Peyer's patch (tissue), 4 donors: ENCODE measurements around the gene NET1. TPM values are rescaled to one million over a fixed set of nuclear protein-coding genes. Genes with fewer than 3 reads are reported as not detected.

Experiments
- DNase-seq, 3 donors: peaks; one replicate each; pipeline ENCODE4 v3.0.0-alpha.2; 2017 to 2019
- H3K27ac ChIP-seq, 4 donors: fragments of 200-600 bp; sonication (generic); one replicate each; pipeline ENCODE4 v1.5.1; 2016 to 2019
- H3K27me3 ChIP-seq, 2 donors: fragments of 200-600 bp; sonication (generic); one replicate each; pipeline ENCODE4 v1.5.1; 2019
- H3K36me3 ChIP-seq, 3 donors: fragments of 200-600 bp; sonication (generic); one replicate each; pipeline ENCODE4 v1.5.1; 2016 to 2019
- H3K4me1 ChIP-seq, 4 donors: fragments of 200-600 bp; sonication (generic); one replicate each; pipeline ENCODE4 v1.5.1; 2016 to 2019
- H3K4me3 ChIP-seq, 4 donors: fragments of 200-600 bp; sonication (generic); 1 replicate in 3 of 4; 2 replicates in 1 of 4; pipeline ENCODE4 v1.5.1; 2016 to 2019; ENCODE audit warnings: mild to moderate bottlenecking in 1 of 4
- H3K9me3 ChIP-seq, 4 donors: fragments of 200-600 bp; sonication (generic); one replicate each; pipeline ENCODE4 v1.5.1; 2016 to 2019; ENCODE audit warnings: mild to moderate bottlenecking in 1 of 4
- CTCF ChIP-seq, 6 experiments: fragments of 450-650 bp in 4 of 6; fragments of 200-600 bp in 2 of 6; sonication (generic) in 1 of 6; IDR thresholded peaks; one replicate each; pipeline ENCODE4 v1.5.1; 2017 to 2019; ENCODE audit warnings: antibody characterized with exemption in 6 of 6, mild to moderate bottlenecking in 3 of 6, moderate library complexity in 1 of 6
- POLR2A ChIP-seq, 2 donors: fragments of 450-650 bp; IDR thresholded peaks; one replicate each; pipeline ENCODE4 v1.5.1; 2017; ENCODE audit warnings: antibody characterized with exemption in 2 of 2, mild to moderate bottlenecking in 2 of 2, moderate library complexity in 2 of 2
- total RNA-seq, 4 donors: library from RNA; depleted of rRNA; stranded (reverse); fragments of >200 nt; gene quantifications; one replicate each; pipeline ENCODE4 v1.1.0, GENCODE V29; 2016

The NET1 gene
- total RNA-seq, 4 donors from 2014 or later, result 85.0 to 155 (median 122) TPM

- no peak overlapping the region for H3K27ac ChIP-seq
- no peaks in the 10 kb centered on the region for H3K9me3 ChIP-seq
- H3K27me3 ChIP-seq, result no peaks in the 10 kb centered on the region
- H3K4me1 ChIP-seq, result no peaks in the 10 kb centered on the region
- H3K36me3 ChIP-seq, result no peaks in the 10 kb centered on the region
- DNase-seq, result no peak
- no peak overlapping the region for H3K4me3 ChIP-seq
- TF ChIP-seq CTCF (IDR thresholded peaks at IDR 0.05) (no peak), POLR2A (IDR thresholded peaks at IDR 0.05) (no peak)
These were observed 27.8 kb downstream of the NET1 start for GRCh38 chr10:5440206-5440605.

- Histone ChIP-seq H3K27me3 (no peaks in the 10 kb centered on the region), H3K27ac (no peak overlapping the region), H3K9me3 (no peaks in the 10 kb centered on the region), H3K36me3 (no peaks in the 10 kb centered on the region), H3K4me3 (no peak overlapping the region), H3K4me1 (no peaks in the 10 kb centered on the region)
- TF ChIP-seq POLR2A (IDR thresholded peaks at IDR 0.05) (no peak), CTCF (IDR thresholded peaks at IDR 0.05) (no peak)
- DNase-seq, result no peak
These were observed 28.7 kb downstream of the NET1 start for GRCh38 chr10:5441106-5441505.

- Histone ChIP-seq H3K27ac (peak overlapping the region in 2 of 4 donors; percentile 59 to 66), H3K4me3 (no peak overlapping the region), H3K36me3 (no peaks in the 10 kb centered on the region), H3K27me3 (no peaks in the 10 kb centered on the region), H3K4me1 (no peaks in the 10 kb centered on the region), H3K9me3 (no peaks in the 10 kb centered on the region)
- DNase-seq, result no peak
- TF ChIP-seq POLR2A (IDR thresholded peaks at IDR 0.05) (no peak), CTCF (IDR thresholded peaks at IDR 0.05) (peak; percentile 20 to 93 (median 88))
These were observed 30.0 kb downstream of the NET1 start for GRCh38 chr10:5442065-5442989.

GRCh38 chr10:5442990-5443370, 30.6 kb downstream of the NET1 start:
- DNase-seq, result no peak

GRCh38 chr10:5443429-5443828, 31.1 kb downstream of the NET1 start:
- H3K4me3 ChIP-seq, result no peak overlapping the region
- no peaks in the 10 kb centered on the region for H3K9me3 ChIP-seq
- no peak for DNase-seq
- no peaks in the 10 kb centered on the region for H3K4me1 ChIP-seq
- no peak for TF ChIP-seq POLR2A (IDR thresholded peaks at IDR 0.05)
- TF ChIP-seq CTCF (IDR thresholded peaks at IDR 0.05), result no peak
- no peaks in the 10 kb centered on the region for H3K27me3 ChIP-seq
- H3K36me3 ChIP-seq, result no peaks in the 10 kb centered on the region
- peak overlapping the region in 3 of 4 donors; percentile 2 to 59 (median 50) for H3K27ac ChIP-seq

More at GRCh38 chr10:5442990-5443370, 30.6 kb downstream of the NET1 start:
- Histone ChIP-seq H3K27ac (peak overlapping the region in 3 of 4 donors; percentile 2 to 59 (median 50)), H3K9me3 (no peaks in the 10 kb centered on the region), H3K4me3 (no peak overlapping the region), H3K27me3 (no peaks in the 10 kb centered on the region), H3K36me3 (no peaks in the 10 kb centered on the region), H3K4me1 (no peaks in the 10 kb centered on the region)
- no peak for TF ChIP-seq CTCF (IDR thresholded peaks at IDR 0.05)
- TF ChIP-seq POLR2A (IDR thresholded peaks at IDR 0.05), result peak in 1 of 2 donors; percentile 54
